NCI-H128 (cell line): Measurements from ENCODE around the gene LTBP1.

Experiments used
- DNase-seq: peaks from one replicate; lab custom pipeline; 2025; ENCODE audit not compliant: unreplicated experiment; lab: John Stamatoyannopoulos, UW

The LTBP1 gene

DNA sequence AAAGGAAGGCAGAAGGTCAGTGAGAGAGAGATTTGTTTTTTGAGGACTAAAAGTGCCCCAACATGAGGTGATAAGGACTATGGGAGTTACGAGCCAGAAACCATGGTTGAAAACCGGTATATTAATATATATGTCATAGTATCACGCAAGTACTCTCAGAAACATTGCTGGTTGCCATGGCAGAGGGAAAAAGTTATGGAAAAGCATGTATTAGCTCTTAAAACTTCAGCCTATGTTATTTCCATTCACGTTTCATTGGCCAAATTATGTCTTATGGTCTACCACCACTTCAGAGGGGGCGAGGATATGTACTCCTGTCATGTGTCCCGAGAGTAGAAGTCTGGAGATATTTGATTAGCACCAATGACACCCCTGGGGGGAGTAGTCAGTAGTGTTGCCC is 125.9 kb downstream of the LTBP1 start:
- no peak for DNase-seq

GRCh38 chr2:33073018-33073417 is 126.3 kb downstream of the LTBP1 start:
- DNase-seq = no peak

- DNase-seq = no peak
These were observed 127.4 kb downstream of the LTBP1 start for GRCh38 chr2:33074197-33074596.

DNA sequence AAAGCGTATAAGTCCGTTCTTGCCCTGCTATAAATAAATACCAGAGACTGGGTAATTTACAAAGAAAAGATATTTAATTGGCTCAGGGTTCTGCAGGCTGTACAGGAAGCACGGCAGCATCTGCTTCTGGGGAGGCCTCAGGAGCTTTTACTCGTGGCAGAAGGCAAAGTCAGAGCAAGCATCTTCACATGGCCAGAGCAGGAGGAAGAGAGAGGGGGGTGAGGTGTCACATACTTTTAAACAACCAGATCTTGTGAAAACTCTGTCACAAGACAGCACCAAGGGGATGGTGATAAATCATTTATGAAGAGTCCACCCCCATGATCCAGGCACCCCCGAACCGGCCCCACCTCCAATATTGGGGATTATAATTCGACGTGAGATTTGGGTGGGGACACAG is 130.6 kb downstream of the LTBP1 start:
- no peak for DNase-seq

DNA sequence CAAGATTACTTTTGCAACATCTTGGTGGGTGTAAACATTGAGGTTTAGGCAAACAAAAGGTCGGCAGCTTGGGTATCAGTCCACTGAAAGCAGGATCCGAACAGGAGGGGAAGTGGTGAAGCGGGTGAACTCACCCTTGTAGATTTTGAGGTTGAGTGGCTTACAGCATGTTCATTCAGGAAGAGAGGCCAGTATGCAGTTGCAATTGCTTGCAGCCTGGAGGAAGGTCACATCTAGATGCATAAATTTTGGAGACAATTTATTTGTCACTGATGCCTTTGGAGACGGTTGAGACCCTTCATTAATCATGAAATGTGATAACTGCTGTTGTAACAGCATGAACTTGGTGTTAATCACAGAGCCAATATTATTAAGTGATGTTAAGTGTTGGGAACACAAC is 131.1 kb downstream of the LTBP1 start:
- DNase-seq = no peak

GRCh38 chr2:33081691-33082090 is 134.9 kb downstream of the LTBP1 start:
- no peak for DNase-seq

DNA sequence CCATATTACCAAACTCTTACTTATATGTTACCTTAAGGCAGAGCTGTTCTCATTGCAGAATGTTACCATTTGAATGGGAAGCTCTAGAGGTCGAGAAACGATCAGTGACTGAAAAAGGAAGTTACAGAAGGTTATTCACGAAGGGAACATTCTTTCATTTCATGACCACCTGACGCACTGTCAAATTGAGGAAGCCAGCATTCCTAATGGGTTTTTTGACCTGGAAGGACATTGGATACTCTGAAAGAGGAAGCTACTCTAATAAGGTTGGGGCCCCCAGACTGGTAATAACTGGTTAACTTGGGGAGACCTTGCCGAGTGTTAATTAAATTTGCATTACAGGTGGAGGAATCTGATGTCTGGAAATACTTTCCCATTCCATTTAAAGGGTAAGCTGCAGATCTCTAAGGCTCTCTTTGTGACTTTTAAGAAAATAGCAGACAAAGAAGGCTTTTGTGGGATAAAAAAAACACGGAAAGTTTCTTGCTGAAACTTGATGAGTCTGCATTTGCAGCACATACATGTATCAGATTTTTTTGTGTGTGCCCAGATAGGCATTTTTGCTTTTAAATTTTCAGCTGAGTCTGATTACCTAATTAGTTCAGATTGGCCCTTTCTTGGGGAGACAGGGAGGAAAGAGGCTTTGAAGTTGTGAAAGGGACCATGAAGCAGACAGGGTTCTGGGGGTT is 137.1 kb downstream of the LTBP1 start:
- no peak for DNase-seq

GRCh38 chr2:33084433-33084832 is 137.7 kb downstream of the LTBP1 start:
- DNase-seq = no peak

GRCh38 chr2:33085646-33086045 is 138.9 kb downstream of the LTBP1 start:
- DNase-seq = no peak

GRCh38 chr2:33086400-33087015 is 139.8 kb downstream of the LTBP1 start:
- DNase-seq = no peak

DNA sequence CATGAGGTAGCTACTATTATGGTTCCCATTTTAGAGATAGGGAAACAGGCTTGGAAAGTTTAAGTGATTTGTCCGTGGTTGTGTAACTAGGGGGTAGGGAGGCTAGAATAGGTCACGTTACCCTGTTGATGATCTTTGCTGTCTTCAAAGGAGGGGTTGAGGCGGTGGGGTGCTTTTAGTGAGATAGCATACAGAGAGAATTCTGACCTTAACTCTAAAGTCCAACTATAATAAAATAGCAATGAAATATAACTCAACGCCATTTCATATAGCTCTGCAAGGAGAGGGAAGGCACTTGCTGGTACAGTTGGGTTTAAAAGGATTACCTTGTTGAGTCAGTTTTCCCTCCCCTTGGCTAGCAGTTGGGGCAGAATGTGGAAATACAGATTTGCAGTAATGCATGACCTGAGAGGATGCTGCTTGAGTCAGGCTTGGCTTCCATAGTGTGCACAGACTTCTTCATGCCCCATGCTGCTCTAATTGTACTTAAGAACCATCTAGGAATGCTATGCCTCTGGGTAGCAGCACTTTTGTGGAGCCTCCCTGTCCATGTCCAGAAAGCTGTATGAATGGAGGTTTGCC is 143.9 kb downstream of the LTBP1 start:
- DNase-seq = no peak

- DNase-seq = no peak
These were observed 144.9 kb downstream of the LTBP1 start for GRCh38 chr2:33091541-33092123.

- no peak for DNase-seq
These were observed 146.7 kb downstream of the LTBP1 start for GRCh38 chr2:33093283-33093993.

- no peak for DNase-seq
These were observed 147.6 kb downstream of the LTBP1 start for GRCh38 chr2:33094303-33094702.

- DNase-seq = no peak
These were observed 153.2 kb downstream of the LTBP1 start for GRCh38 chr2:33099989-33100388.

DNA sequence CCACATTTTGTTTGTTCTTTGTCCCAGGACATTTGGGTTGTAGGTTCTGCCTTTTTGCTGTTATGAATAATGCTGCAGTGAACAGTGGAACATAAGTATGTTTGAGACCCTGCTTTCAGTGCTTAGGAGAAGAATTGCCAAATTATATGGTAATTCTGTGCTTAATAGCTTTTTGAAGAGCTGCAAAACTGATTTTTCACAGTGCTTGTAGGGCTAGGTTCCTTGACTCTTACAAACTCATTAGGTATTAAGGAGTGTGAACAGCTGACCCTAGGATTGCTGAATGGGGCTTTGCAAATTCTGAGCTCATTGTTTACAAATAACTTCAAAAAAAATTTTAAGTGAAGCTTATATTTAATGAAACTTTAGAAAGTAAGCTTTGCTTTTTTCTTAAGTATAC is 154.2 kb downstream of the LTBP1 start:
- no peak for DNase-seq

DNA sequence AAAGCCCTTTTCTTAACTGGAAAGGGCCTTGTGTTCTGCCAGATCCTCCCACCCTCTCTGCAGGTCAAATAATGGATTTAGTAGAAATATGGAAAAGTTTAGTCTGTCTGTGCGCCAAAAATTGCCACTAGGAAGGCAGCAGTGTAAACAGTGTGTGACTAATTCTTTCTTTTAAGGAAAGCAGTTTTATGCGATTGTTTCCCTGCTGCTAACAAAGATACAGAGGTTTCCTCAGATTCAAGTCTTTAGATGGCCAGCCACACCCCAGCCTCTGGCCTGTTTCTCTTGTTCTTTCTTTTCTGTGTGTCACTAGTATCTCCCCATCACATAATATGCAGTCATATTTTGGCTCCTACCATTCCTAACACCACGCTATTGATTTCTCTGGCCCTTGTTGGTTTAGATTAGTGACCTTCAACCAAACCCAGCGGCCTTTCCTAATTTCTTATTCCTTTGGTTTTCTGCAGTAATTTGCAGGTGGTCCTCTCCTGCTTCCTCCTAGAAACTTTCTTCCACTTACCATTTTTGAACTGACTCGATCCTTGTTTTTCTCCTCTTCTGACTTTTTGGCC is 157.4 kb downstream of the LTBP1 start:
- DNase-seq = no peak

GRCh38 chr2:33104726-33105125 is 158.0 kb downstream of the LTBP1 start:
- no peak for DNase-seq

- DNase-seq = no peak
These were observed 159.4 kb downstream of the LTBP1 start for GRCh38 chr2:33106115-33106514.

- no peak for DNase-seq
These were observed 161.1 kb downstream of the LTBP1 start for GRCh38 chr2:33107690-33108482.
